Mucosa of rectum (tissue), 2 donors: ENCODE data around the gene OCEL1.

Source experiments
- H3K27ac ChIP-seq, 2 donors: one replicate each; pipeline ENCODE4 v1.7.0; 2013; ENCODE audit warnings: inconsistent platforms in 2 of 2, low read depth in 2 of 2, low read length in 2 of 2
- H3K27me3 ChIP-seq, 2 donors: one replicate each; pipeline ENCODE4 v1.7.0; 2013; ENCODE audit warnings: low read length in 2 of 2; ENCODE audit not compliant: control insufficient read depth in 2 of 2, insufficient read depth in 2 of 2
- H3K36me3 ChIP-seq, 2 donors: one replicate each; pipeline ENCODE4 v1.7.0; 2013; ENCODE audit warnings: low read length in 2 of 2; ENCODE audit not compliant: control insufficient read depth in 2 of 2, insufficient read depth in 2 of 2
- H3K4me1 ChIP-seq, 2 donors: one replicate each; pipeline ENCODE4 v1.7.0; 2013; ENCODE audit warnings: low read length in 2 of 2, mild to moderate bottlenecking in 1 of 2; ENCODE audit not compliant: control insufficient read depth in 2 of 2, insufficient read depth in 2 of 2
- H3K4me3 ChIP-seq, 2 donors: one replicate each; pipeline ENCODE4 v1.7.0; 2013; ENCODE audit warnings: low read length in 2 of 2
- H3K9ac ChIP-seq, 2 donors: one replicate each; pipeline ENCODE4 v1.7.0; 2013; ENCODE audit warnings: low read length in 2 of 2, low read depth in 1 of 2, mild to moderate bottlenecking in 1 of 2
- H3K9me3 ChIP-seq, 2 donors: one replicate each; pipeline ENCODE4 v1.7.0; 2013; ENCODE audit warnings: low read length in 2 of 2; ENCODE audit not compliant: control insufficient read depth in 2 of 2
- donor health status: healthy.
- donor health status: Normal muscosa, but diverticular disease.

The OCEL1 gene

DNA sequence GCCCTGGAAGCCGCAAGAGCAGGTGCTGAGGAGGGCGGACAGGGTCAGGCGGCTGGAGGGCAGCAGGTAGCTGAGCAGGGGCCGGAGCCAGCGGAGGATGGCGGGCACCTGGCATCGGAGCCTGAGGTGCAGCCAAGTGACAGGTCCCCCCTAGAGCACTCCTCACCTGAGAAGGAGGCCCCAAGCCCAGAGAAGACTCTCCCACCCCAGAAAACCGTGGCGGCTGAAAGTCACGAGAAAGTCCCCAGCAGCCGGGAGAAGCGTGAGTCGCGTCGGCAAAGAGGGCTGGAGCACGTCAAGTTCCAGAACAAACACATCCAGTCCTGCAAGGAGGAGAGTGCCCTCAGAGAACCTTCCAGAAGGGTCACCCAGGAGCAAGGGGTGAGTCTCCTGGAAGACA lies 31.4 kb upstream of the OCEL1 start:
- no peaks in the 10 kb centered on the region for H3K9me3 ChIP-seq
- H3K27me3 ChIP-seq = no peaks in the 10 kb centered on the region
- H3K27ac ChIP-seq = no peak overlapping the region
- no peak overlapping the region for H3K9ac ChIP-seq
- no peak overlapping the region for H3K4me3 ChIP-seq
- peaks cover 37 to 72% of the 10 kb centered on the region in 2 donors for H3K36me3 ChIP-seq
- H3K4me1 ChIP-seq = no peaks in the 10 kb centered on the region

GRCh38 chr19:17195106-17195505 lies 30.9 kb upstream of the OCEL1 start:
- Histone ChIP-seq H3K27ac (no peak overlapping the region), H3K4me3 (no peak overlapping the region), H3K4me1 (no peaks in the 10 kb centered on the region), H3K9ac (no peak overlapping the region), H3K9me3 (no peaks in the 10 kb centered on the region), H3K36me3 (peaks cover 40 to 69% of the 10 kb centered on the region in 2 donors), H3K27me3 (no peaks in the 10 kb centered on the region)

DNA sequence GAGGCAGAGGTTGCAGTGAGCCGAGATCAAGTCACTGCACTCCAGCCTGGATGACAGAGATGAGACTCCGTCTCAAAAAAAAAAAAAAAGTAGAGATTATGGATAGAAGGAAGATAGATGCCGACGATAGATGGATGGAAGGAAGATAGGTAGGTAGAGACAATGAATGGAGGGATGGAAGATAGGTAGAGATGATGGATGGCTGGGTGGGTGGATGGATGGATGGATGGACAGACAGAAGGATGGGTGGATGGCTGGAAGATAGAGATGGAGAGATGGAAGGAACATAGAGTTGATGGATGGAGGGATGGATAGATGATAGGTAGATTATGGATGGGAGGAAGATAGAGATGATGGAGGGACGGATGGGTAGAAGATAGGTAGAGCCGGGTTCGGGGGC lies 29.4 kb upstream of the OCEL1 start:
- no peak overlapping the region for H3K27ac ChIP-seq
- H3K36me3 ChIP-seq = peaks cover 47 to 70% of the 10 kb centered on the region in 2 donors
- H3K9ac ChIP-seq = no peak overlapping the region
- no peaks in the 10 kb centered on the region for H3K4me1 ChIP-seq
- H3K9me3 ChIP-seq = no peaks in the 10 kb centered on the region
- no peaks in the 10 kb centered on the region for H3K27me3 ChIP-seq
- H3K4me3 ChIP-seq = no peak overlapping the region

DNA sequence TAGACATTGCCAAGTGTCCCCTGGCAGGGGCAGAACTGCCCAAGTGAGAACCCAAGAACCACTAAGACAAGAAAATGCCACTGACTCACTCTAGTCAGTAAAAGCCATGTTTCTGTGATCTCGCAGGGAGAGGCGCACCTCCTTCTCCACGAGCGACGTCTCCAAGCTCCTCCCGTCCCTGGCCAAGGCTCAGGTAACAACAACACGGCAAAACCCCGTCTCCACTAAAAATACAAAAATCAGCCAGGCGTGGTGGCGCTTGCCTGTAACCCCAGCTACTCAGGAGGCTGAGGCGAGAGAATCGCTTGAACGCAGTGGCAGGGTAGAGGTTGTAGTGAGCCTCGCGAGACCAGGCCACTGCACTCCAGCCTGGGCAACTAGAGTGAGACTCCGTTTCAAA lies 28.4 kb upstream of the OCEL1 start:
- no peaks in the 10 kb centered on the region for H3K9me3 ChIP-seq
- no peaks in the 10 kb centered on the region for H3K4me1 ChIP-seq
- peaks cover 54 to 74% of the 10 kb centered on the region in 2 donors for H3K36me3 ChIP-seq
- no peak overlapping the region for H3K4me3 ChIP-seq
- no peak overlapping the region for H3K9ac ChIP-seq
- no peaks in the 10 kb centered on the region for H3K27me3 ChIP-seq
- H3K27ac ChIP-seq = no peak overlapping the region

- no peak overlapping the region for H3K4me3 ChIP-seq
- H3K4me1 ChIP-seq = no peaks in the 10 kb centered on the region
- H3K9ac ChIP-seq = no peak overlapping the region
- no peaks in the 10 kb centered on the region for H3K9me3 ChIP-seq
- H3K27ac ChIP-seq = no peak overlapping the region
- H3K27me3 ChIP-seq = no peaks in the 10 kb centered on the region
- H3K36me3 ChIP-seq = peaks cover 46 to 65% of the 10 kb centered on the region in 2 donors
Observed at GRCh38 chr19:17200408-17201079, 25.5 kb upstream of the OCEL1 start.

DNA sequence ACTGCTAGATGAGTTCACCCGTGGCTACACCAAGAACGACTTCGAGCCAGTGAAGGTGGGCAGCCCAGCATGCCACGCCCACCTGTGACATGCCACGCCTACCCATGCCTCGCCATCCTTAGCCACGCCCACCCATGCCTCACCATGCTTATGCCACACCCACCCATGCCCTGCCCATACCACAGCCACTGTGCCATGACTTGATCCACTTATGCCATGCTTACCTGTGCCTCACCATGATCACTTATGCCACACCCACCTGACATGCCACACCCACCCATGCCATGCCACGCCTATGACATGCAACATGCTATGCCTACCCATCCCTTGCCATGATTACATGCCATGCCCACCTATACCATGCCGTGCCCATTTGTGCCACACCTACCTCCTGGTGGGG lies 23.8 kb upstream of the OCEL1 start:
- Histone ChIP-seq H3K9me3 (no peaks in the 10 kb centered on the region), H3K36me3 (peaks cover 58 to 68% of the 10 kb centered on the region in 2 donors), H3K4me1 (no peaks in the 10 kb centered on the region), H3K4me3 (no peak overlapping the region), H3K27me3 (no peaks in the 10 kb centered on the region), H3K9ac (no peak overlapping the region), H3K27ac (no peak overlapping the region)

DNA sequence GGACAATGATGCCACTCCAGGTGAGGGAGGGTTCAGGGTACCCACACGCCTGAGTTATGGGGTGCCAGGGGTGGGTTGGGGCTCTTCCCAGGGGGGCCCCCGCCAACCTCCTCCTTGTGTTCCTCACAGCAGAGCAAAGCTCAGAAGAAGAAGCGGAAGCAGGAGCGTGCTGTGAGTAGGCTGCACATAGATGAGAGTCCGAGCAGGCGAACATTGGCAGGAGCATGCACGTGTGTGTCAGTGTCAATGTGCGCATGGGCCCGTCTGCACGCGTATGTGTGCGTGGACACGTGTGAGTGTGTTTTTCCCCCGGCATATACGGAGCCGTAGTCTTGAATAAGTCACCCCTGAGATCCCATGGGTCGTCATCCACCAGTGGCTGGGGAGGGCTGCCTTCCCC lies 23.3 kb upstream of the OCEL1 start:
- H3K9me3 ChIP-seq = no peaks in the 10 kb centered on the region
- H3K4me3 ChIP-seq = no peak overlapping the region
- no peak overlapping the region for H3K9ac ChIP-seq
- H3K36me3 ChIP-seq = peaks cover 53 to 64% of the 10 kb centered on the region in 2 donors
- H3K27ac ChIP-seq = no peak overlapping the region
- H3K27me3 ChIP-seq = no peaks in the 10 kb centered on the region
- no peaks in the 10 kb centered on the region for H3K4me1 ChIP-seq

DNA sequence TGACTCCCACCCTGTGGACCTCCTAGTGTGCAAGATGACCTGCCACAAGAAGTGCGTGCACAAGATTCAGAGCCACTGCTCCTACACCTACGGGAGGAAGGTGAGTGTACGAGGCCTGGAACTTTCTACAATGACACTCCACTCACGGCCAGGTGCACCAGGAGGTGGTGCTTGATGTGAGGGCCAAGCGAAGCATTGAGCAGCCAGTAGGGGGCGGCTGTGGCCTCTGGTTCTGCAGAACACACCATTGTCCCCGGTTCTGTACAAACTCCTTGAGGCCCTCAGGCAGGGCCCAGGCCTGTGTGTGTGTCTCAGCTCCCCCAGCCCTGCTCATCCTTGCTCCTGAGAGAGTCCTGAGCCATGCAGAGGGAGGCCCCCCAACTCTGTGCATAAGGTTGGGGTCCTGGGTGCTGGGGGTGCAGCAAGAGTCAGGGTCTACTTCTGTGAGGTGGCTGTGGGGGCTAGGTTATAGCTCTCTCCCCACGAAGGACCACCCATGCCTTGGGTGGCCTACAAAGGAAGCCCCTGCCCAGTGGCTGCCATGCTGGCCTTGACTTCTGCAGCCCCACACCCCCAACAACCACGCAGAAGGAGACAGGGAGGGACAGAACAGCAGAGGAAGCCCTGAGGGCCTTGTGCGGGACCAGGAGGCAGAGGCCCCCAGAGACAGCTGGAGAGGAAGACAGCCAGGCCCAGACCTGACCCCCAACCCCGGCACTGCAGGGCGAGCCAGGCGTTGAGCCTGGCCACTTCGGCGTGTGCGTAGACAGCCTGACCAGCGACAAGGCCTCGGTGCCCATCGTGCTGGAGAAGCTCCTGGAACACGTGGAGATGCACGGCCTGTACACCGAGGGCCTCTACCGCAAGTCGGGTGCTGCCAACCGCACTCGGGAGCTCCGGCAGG lies 20.5 kb upstream of the OCEL1 start:
- H3K36me3 ChIP-seq = peaks cover 62 to 69% of the 10 kb centered on the region in 2 donors
- peaks cover 0 to 2% of the 10 kb centered on the region in 2 donors for H3K4me1 ChIP-seq

GRCh38 chr19:17206736-17207581 lies 19.1 kb upstream of the OCEL1 start:
- Histone ChIP-seq H3K9me3 (no peaks in the 10 kb centered on the region), H3K36me3 (peaks cover 50 to 61% of the 10 kb centered on the region in 2 donors), H3K27me3 (no peaks in the 10 kb centered on the region), H3K4me3 (no peak overlapping the region), H3K9ac (no peak overlapping the region), H3K4me1 (peaks cover 0 to 2% of the 10 kb centered on the region in 2 donors), H3K27ac (no peak overlapping the region)

More for the DNA sequence above, 20.5 kb upstream of the OCEL1 start:
- Histone ChIP-seq H3K9me3 (no peaks in the 10 kb centered on the region), H3K4me3 (no peak overlapping the region), H3K9ac (no peak overlapping the region), H3K27me3 (no peaks in the 10 kb centered on the region), H3K27ac (no peak overlapping the region)
